Thyroid gland (tissue), 4 donors: Measurements from ENCODE around the gene NLRX1. TPM values are rescaled to one million over a fixed set of nuclear protein-coding genes. Genes with fewer than 3 reads are reported as not detected.

ENCODE experiments used
- DNase-seq, 2 donors: peaks; one replicate each; pipeline ENCODE4 v3.0.0-alpha.2; 2019
- H3K27ac ChIP-seq, 3 donors: fragments of 200-600 bp; sonication (generic); 1 replicate in 2 of 3; 2 replicates in 1 of 3; pipeline ENCODE4 v1.5.1; 2016 to 2019; ENCODE audit warnings: mild to moderate bottlenecking in 1 of 3, moderate library complexity in 1 of 3
- H3K27me3 ChIP-seq: fragments of 200-600 bp; sonication (generic); one replicate; pipeline ENCODE4 v1.5.1; 2019
- H3K36me3 ChIP-seq, 2 donors: fragments of 200-600 bp; sonication (generic); one replicate each; pipeline ENCODE4 v1.5.1; 2016 to 2019
- H3K4me1 ChIP-seq, 2 donors: fragments of 200-600 bp; sonication (generic); one replicate each; pipeline ENCODE4 v1.5.1; 2017 to 2019
- H3K4me3 ChIP-seq, 3 donors: fragments of 200-600 bp; sonication (generic); replicated peaks in 1 of 3; 1 replicate in 2 of 3; 2 replicates in 1 of 3; pipeline ENCODE4 v1.5.1; 2016; ENCODE audit warnings: mild to moderate bottlenecking in 1 of 3
- H3K9me3 ChIP-seq: fragments of 200-600 bp; sonication (generic); one replicate; pipeline ENCODE4 v1.5.1; 2017
- POLR2A ChIP-seq, 2 donors: fragments of 450-650 bp; IDR thresholded peaks; one replicate each; pipeline ENCODE4 v1.6.1; 2017; ENCODE audit warnings: antibody characterized with exemption in 2 of 2, mild to moderate bottlenecking in 2 of 2, moderate library complexity in 1 of 2
- WGBS, 2 donors: methylation state at CpG; one replicate each; pipeline ENCODE4 v1.1.5; 2017; 5-methylcytosine and 5-hydroxymethylcytosine counted together
- intact Hi-C: fragments of 100-400 bp; cut with DNase I; formaldehyde crosslinking; loops from one replicate; pipeline ENCODE4 v1.15.1; 2023
- total RNA-seq, 4 donors: library from RNA; depleted of rRNA; stranded (reverse); fragments of >200 nt; gene quantifications; one replicate each; pipeline ENCODE4 v1.2.3, GENCODE V29; 2016
- TF ChIP-seq, protein P1 (sequence below), 6 experiments: fragments of 200-600 bp in 3 of 6; fragments of 450-650 bp in 3 of 6; sonication (generic) in 3 of 6; IDR thresholded peaks; one replicate each; pipeline ENCODE4 v1.5.1; 2016 to 2019; ENCODE audit warnings: antibody characterized with exemption in 6 of 6, mild to moderate bottlenecking in 2 of 6, inconsistent platforms in 1 of 6, moderate library complexity in 1 of 6

NLRX1 gene
- total RNA-seq, 4 donors from 2014 or later, result 13.3 to 33.1 (median 19.5) TPM

DNA sequence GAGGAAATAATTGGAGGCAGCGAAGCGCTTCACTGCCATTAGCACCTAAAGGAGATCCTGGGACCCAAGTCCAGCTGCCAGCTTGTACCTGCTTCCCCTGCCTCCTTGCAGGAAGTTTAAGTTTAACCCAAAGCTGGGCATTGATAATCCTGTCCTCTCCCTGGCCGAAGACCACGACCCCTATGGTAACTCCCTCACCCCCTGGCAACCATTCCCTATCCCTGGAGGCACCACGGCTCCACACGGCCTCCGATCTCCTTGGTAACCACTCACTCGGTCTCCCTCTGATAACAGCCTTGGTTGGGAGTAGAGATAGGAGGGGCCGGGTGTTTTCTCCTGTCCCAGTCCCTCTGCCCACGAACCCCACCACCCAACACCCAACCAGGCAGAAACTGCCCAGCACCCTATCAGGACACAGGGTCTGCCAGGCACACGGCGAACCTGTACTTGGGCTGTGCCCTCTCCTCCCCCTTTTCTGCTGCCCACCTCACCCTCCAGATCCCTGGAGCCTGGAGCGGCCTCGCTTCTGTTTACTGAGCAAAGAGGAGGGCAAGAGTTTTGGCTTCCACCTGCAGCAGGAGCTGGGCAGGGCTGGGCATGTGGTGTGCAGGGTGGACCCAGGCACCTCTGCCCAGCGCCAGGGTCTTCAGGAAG is 17.6 kb downstream of the NLRX1 start:
- no peak for DNase-seq
- H3K36me3 ChIP-seq, result peaks cover 0 to 5% of the 10 kb centered on the region in 2 donors
- peaks cover 0 to 9% of the 10 kb centered on the region in 2 donors for H3K4me1 ChIP-seq
- no peak overlapping the region for H3K4me3 ChIP-seq
- TF ChIP-seq, protein P1, sequence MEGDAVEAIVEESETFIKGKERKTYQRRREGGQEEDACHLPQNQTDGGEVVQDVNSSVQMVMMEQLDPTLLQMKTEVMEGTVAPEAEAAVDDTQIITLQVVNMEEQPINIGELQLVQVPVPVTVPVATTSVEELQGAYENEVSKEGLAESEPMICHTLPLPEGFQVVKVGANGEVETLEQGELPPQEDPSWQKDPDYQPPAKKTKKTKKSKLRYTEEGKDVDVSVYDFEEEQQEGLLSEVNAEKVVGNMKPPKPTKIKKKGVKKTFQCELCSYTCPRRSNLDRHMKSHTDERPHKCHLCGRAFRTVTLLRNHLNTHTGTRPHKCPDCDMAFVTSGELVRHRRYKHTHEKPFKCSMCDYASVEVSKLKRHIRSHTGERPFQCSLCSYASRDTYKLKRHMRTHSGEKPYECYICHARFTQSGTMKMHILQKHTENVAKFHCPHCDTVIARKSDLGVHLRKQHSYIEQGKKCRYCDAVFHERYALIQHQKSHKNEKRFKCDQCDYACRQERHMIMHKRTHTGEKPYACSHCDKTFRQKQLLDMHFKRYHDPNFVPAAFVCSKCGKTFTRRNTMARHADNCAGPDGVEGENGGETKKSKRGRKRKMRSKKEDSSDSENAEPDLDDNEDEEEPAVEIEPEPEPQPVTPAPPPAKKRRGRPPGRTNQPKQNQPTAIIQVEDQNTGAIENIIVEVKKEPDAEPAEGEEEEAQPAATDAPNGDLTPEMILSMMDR (IDR thresholded peaks at IDR 0.05), result no peak
- no peak for TF ChIP-seq POLR2A (IDR thresholded peaks at IDR 0.05)
- WGBS, 2 donors, result 40 to 41% methylated on average over 10 to 15 of the region's 15 CpGs
- no peaks in the 10 kb centered on the region for H3K27me3 ChIP-seq
- no peaks in the 10 kb centered on the region for H3K9me3 ChIP-seq
- intact Hi-C loops, result no loop called here
- no peak overlapping the region for H3K27ac ChIP-seq

DNA sequence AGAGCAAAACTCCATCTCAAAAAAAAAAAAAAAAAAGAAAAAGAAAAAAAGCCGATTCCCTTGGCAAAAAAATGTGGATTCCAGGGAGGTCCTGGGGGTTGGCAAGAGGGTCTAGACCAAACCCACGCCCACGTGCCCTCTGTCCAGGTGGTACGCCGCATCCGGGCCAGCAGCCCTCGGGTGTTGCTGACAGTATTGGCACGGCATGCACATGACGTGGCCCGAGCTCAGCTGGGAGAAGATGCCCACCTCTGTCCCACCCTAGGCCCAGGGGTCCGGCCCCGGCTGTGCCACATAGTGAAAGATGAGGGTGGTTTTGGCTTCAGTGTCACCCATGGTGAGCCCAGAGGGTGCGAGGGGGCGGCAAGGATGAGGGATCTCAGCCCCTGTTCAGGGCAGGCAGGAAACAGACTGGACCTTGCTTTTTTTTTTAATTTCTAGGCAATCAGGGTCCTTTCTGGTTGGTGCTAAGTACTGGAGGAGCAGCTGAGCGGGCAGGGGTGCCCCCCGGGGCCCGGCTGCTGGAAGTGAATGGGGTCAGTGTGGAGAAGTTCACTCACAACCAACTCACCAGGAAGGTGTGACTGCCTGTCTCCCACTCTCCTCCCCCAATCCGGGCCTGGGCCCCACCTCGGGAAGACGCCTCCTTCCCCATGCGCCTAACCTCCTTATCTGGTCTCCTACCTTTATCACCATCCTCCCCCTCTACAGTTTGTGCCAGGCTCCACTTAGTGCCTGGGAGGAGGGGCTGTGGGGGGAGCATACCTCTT is 18.8 kb downstream of the NLRX1 start:
- WGBS, 2 donors, result 87% methylated on average over 18 to 20 of the region's 21 CpGs
- peaks cover 0 to 5% of the 10 kb centered on the region in 2 donors for H3K36me3 ChIP-seq
- H3K27me3 ChIP-seq, result no peaks in the 10 kb centered on the region
- DNase-seq, result no peak
- H3K27ac ChIP-seq, result no peak overlapping the region
- H3K4me1 ChIP-seq, result peaks cover 0 to 9% of the 10 kb centered on the region in 2 donors
- no peaks in the 10 kb centered on the region for H3K9me3 ChIP-seq
- TF ChIP-seq POLR2A (IDR thresholded peaks at IDR 0.05), result no peak
- TF ChIP-seq, protein P1 (IDR thresholded peaks at IDR 0.05), result no peak
- no peak overlapping the region for H3K4me3 ChIP-seq
- intact Hi-C loops, result no loop called here

DNA sequence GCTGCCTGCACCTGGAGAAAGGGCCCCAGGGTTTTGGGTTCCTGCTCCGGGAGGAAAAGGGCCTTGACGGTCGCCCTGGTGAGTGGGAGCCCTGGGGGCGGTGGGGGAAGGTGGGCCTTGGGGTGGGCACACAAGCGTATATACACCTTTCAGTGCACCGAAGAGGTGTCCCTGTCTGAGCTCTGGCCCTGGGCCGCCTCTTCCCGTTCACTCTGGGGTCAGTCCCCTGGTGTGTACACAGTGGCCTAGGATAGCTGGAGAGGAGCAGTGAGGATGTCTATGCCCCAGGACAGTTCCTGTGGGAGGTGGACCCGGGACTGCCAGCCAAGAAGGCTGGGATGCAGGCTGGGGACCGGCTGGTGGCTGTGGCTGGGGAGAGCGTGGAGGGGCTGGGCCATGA is 19.5 kb downstream of the NLRX1 start:
- no peak for DNase-seq
- H3K4me3 ChIP-seq, result no peak overlapping the region
- peaks cover 0 to 5% of the 10 kb centered on the region in 2 donors for H3K36me3 ChIP-seq
- no peak overlapping the region for H3K27ac ChIP-seq
- 80 to 89% methylated on average over 7 to 9 of the region's 11 CpGs for WGBS, 2 donors
- TF ChIP-seq POLR2A (IDR thresholded peaks at IDR 0.05), result no peak
- TF ChIP-seq, protein P1 (IDR thresholded peaks at IDR 0.05), result no peak
- intact Hi-C loops, result no loop called here
- H3K9me3 ChIP-seq, result no peaks in the 10 kb centered on the region
- H3K4me1 ChIP-seq, result peaks cover 0 to 9% of the 10 kb centered on the region in 2 donors
- H3K27me3 ChIP-seq, result no peaks in the 10 kb centered on the region

DNA sequence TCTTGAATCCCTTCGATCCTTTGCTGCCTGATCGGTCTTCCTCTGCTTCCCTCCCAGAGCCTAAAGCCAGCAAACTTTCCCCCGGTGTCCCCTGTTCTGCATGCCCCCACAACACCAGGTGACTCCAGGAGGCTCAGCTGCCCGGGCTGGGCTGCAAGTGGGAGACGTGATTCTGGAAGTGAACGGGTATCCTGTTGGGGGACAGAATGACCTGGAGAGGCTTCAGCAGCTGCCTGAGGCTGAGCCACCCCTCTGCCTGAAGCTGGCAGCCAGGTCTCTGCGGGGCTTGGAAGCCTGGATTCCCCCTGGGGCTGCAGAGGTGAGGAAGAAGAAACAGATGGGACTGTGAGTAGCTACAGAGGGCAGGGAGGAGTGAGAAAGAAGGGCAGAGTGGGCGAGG is 20.4 kb downstream of the NLRX1 start:
- DNase-seq, result no peak
- Histone ChIP-seq H3K9me3 (no peaks in the 10 kb centered on the region), H3K36me3 (no peaks in the 10 kb centered on the region), H3K4me1 (peaks cover 0 to 9% of the 10 kb centered on the region in 2 donors), H3K4me3 (no peak overlapping the region), H3K27me3 (no peaks in the 10 kb centered on the region), H3K27ac (no peak overlapping the region)
- 85 to 91% methylated on average over 7 to 8 of the region's 8 CpGs for WGBS, 2 donors
- TF ChIP-seq, protein P1 (IDR thresholded peaks at IDR 0.05), result no peak
- TF ChIP-seq POLR2A (IDR thresholded peaks at IDR 0.05), result no peak
- intact Hi-C loops, result no loop called here

DNA sequence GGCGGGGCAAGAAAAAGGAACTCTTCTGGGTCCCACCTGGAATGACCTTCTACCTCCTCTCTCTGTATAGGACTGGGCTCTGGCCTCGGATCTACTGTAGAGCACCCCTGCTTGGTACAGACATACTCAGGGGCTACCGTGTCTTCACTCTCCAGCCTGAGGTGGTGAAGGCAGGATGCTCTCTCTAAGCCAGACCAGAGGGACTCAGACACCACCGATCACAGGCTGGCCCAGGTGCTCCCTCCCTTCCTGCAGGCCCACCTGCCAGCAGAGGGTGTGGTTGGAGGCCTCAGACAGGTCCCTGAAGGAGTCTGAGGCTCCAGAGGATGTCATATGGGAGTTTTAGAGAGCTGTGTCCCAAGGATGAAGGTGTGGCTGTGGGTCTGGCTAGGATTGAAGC is 20.9 kb downstream of the NLRX1 start:
- H3K27me3 ChIP-seq, result no peaks in the 10 kb centered on the region
- H3K36me3 ChIP-seq, result no peaks in the 10 kb centered on the region
- peaks cover 0 to 9% of the 10 kb centered on the region in 2 donors for H3K4me1 ChIP-seq
- H3K27ac ChIP-seq, result no peak overlapping the region
- intact Hi-C loops, result no loop called here
- H3K9me3 ChIP-seq, result no peaks in the 10 kb centered on the region
- no peak overlapping the region for H3K4me3 ChIP-seq
- no peak for DNase-seq
- no peak for TF ChIP-seq POLR2A (IDR thresholded peaks at IDR 0.05)
- TF ChIP-seq, protein P1 (IDR thresholded peaks at IDR 0.05), result no peak
- 87 to 89% methylated on average over 3 to 4 of the region's 4 CpGs for WGBS, 2 donors
